ENCODE measurements around the gene TEX36.

GRCh38 chr10:125691160-125691981, 8.4 kb upstream of the TEX36 start:
- TF ChIP-seq CTCF (IDR thresholded peaks at IDR 0.05) (no peak), EZH2 (IDR thresholded peaks at IDR 0.05; ENCODE audit: borderline replicate concordance, insufficient read depth, low read depth, low read length, poor library complexity, severe bottlenecking) (no peak)
